Vagina (tissue), 2 donors: ENCODE results near the gene ALKBH8. TPM values are rescaled to one million over a fixed set of nuclear protein-coding genes. Genes with fewer than 3 reads are reported as not detected.
"Not testable (repeated sequence)": the region's sequence is repeated elsewhere in the genome, so short reads cannot be mapped to it uniquely, and the experiment has no call there.

Experiments used
- DNase-seq, 2 donors: peaks; one replicate each; pipeline ENCODE4 v3.0.0-alpha.2; 2017; ENCODE audit errors: extremely low spot score in 2 of 2
- H3K27ac ChIP-seq: fragments of 200-600 bp; sonication (generic); one replicate; pipeline ENCODE4 v1.5.1; 2019
- H3K27me3 ChIP-seq: fragments of 200-600 bp; sonication (generic); one replicate; pipeline ENCODE4 v1.5.1; 2019
- H3K36me3 ChIP-seq, 2 donors: fragments of 200-600 bp; sonication (generic); one replicate each; pipeline ENCODE4 v1.5.1; 2017 to 2019
- H3K4me1 ChIP-seq: fragments of 200-600 bp; sonication (generic); one replicate; pipeline ENCODE4 v1.5.1; 2019
- H3K4me3 ChIP-seq, 2 donors: fragments of 200-600 bp; sonication (generic); 1 replicate in 1 of 2; 2 replicates in 1 of 2; pipeline ENCODE4 v1.5.1; 2016 to 2019
- H3K9me3 ChIP-seq: fragments of 200-600 bp; sonication (generic); one replicate; pipeline ENCODE4 v1.5.1; 2019
- CTCF ChIP-seq, 3 experiments: fragments of 450-650 bp in 2 of 3; fragments of 200-600 bp in 1 of 3; sonication (generic) in 1 of 3; IDR thresholded peaks; one replicate each; pipeline ENCODE4 v1.5.1; 2017 to 2019; ENCODE audit warnings: antibody characterized with exemption in 3 of 3, mild to moderate bottlenecking in 2 of 3, moderate library complexity in 2 of 3
- POLR2A ChIP-seq, 2 donors: fragments of 450-650 bp; IDR thresholded peaks; one replicate each; pipeline ENCODE4 v1.6.1; 2017; ENCODE audit warnings: antibody characterized with exemption in 2 of 2, mild to moderate bottlenecking in 2 of 2, moderate library complexity in 2 of 2
- POLR2AphosphoS5 ChIP-seq, 2 donors: sonication (generic); formaldehyde crosslinking; IDR thresholded peaks; one replicate each; pipeline ENCODE4 v1.9.0; 2017; ENCODE audit warnings: antibody characterized with exemption in 2 of 2, mild to moderate bottlenecking in 2 of 2, low read depth in 1 of 2; ENCODE audit not compliant: insufficient read depth in 1 of 2
- intact Hi-C: fragments of 100-400 bp; cut with DNase I; formaldehyde crosslinking; loops from one replicate; pipeline ENCODE4 v1.15.1; 2023
- total RNA-seq: library from RNA; depleted of rRNA; stranded (reverse); fragments of >200 nt; gene quantifications from one replicate; pipeline ENCODE4 v1.2.3, GENCODE V29; 2016

Gene ALKBH8
- total RNA-seq, 1 donor from 2014 or later: 3.4 TPM

- intact Hi-C loops: no loop called here
Measured at GRCh38 chr11:107583629-107584195, 18.2 kb upstream of the ALKBH8 start.

GRCh38 chr11:107581147-107581546 is 15.6 kb upstream of the ALKBH8 start:
- no peaks in the 10 kb centered on the region for H3K4me1 ChIP-seq
- intact Hi-C loops: no loop called here
- no peak overlapping the region for H3K27ac ChIP-seq
- H3K9me3 ChIP-seq: no peaks in the 10 kb centered on the region
- H3K36me3 ChIP-seq: no peaks in the 10 kb centered on the region
- H3K27me3 ChIP-seq: no peaks in the 10 kb centered on the region
- no peak for DNase-seq
- H3K4me3 ChIP-seq: no peak overlapping the region
- no peak for TF ChIP-seq POLR2A (IDR thresholded peaks at IDR 0.05)
- no peak for TF ChIP-seq POLR2AphosphoS5 (IDR thresholded peaks at IDR 0.05; ENCODE audit: insufficient read depth in 1 of 2, low read depth in 1 of 2)
- no peak for TF ChIP-seq CTCF (IDR thresholded peaks at IDR 0.05)

More at GRCh38 chr11:107583629-107584195, 18.2 kb upstream of the ALKBH8 start:
- Histone ChIP-seq H3K9me3 (no peaks in the 10 kb centered on the region), H3K27ac (no peak overlapping the region), H3K4me1 (no peaks in the 10 kb centered on the region), H3K27me3 (no peaks in the 10 kb centered on the region), H3K36me3 (no peaks in the 10 kb centered on the region), H3K4me3 (no peak overlapping the region)
- no peak for DNase-seq
- TF ChIP-seq POLR2A (IDR thresholded peaks at IDR 0.05): no peak
- TF ChIP-seq CTCF (IDR thresholded peaks at IDR 0.05): no peak
- no peak for TF ChIP-seq POLR2AphosphoS5 (IDR thresholded peaks at IDR 0.05; ENCODE audit: insufficient read depth in 1 of 2, low read depth in 1 of 2)

- intact Hi-C loops, H3K27ac ChIP-seq, H3K4me1 ChIP-seq, DNase-seq, H3K27me3 ChIP-seq, H3K4me3 ChIP-seq, H3K36me3 ChIP-seq, H3K9me3 ChIP-seq: not testable (repeated sequence)
Measured at GRCh38 chr11:107579169-107579568, 13.6 kb upstream of the ALKBH8 start.

GRCh38 chr11:107577346-107577711 is 11.8 kb upstream of the ALKBH8 start:
- no peaks in the 10 kb centered on the region for H3K9me3 ChIP-seq
- H3K4me3 ChIP-seq: no peak overlapping the region
- intact Hi-C loops: no loop called here
- H3K36me3 ChIP-seq: no peaks in the 10 kb centered on the region
- H3K27ac ChIP-seq: no peak overlapping the region
- DNase-seq: no peak
- no peaks in the 10 kb centered on the region for H3K27me3 ChIP-seq
- TF ChIP-seq POLR2A (IDR thresholded peaks at IDR 0.05) (no peak), CTCF (IDR thresholded peaks at IDR 0.05) (no peak), POLR2AphosphoS5 (IDR thresholded peaks at IDR 0.05; ENCODE audit: insufficient read depth in 1 of 2, low read depth in 1 of 2) (no peak)
- H3K4me1 ChIP-seq: no peaks in the 10 kb centered on the region

- intact Hi-C loops, H3K9me3 ChIP-seq, H3K4me3 ChIP-seq, H3K4me1 ChIP-seq, H3K27me3 ChIP-seq, H3K27ac ChIP-seq, H3K36me3 ChIP-seq, DNase-seq: not testable (repeated sequence)
- TF ChIP-seq CTCF (IDR thresholded peaks at IDR 0.05): peak; percentile 32 to 53 (median 42)
Measured at GRCh38 chr11:107576497-107577345, 11.2 kb upstream of the ALKBH8 start.
